DND-41 (cell line): ENCODE measurements around the gene SMIM22.
A peak's percentile ranks its signal among the peaks of the same experiment; 100 is the strongest.

Experiments used
- ATAC-seq: fragments of 200-7000 bp; cut with Tn5 transposase; 3 replicates; pipeline ENCODE4 v1.9.1; 2021; ENCODE audit warnings: low read depth; ENCODE audit not compliant: insufficient read depth
- DNase-seq: peaks from one replicate; pipeline ENCODE4 v3.0.0-alpha.2; 2020
- H2AFZ ChIP-seq: 2 replicates; pipeline ENCODE4 v1.6.0; 2012; ENCODE audit warnings: low read depth, low read length
- H3K27ac ChIP-seq: 2 replicates; pipeline ENCODE4 v1.5.1; 2012; ENCODE audit warnings: low read length, inconsistent platforms
- H3K27me3 ChIP-seq: fragments of 200-600 bp; sonication (generic); 2 replicates; pipeline ENCODE4 v1.6.0; 2012; ENCODE audit warnings: low read length, mild to moderate bottlenecking, inconsistent platforms; ENCODE audit not compliant: insufficient read depth, poor library complexity
- H3K36me3 ChIP-seq: 2 replicates; pipeline ENCODE4 v1.5.1; 2012; ENCODE audit warnings: low read length, inconsistent platforms; ENCODE audit not compliant: insufficient read depth
- H3K4me1 ChIP-seq: 2 replicates; pipeline ENCODE4 v1.5.1; 2012; ENCODE audit warnings: mild to moderate bottlenecking, low read length; ENCODE audit not compliant: insufficient read depth
- H3K4me2 ChIP-seq: 2 replicates; pipeline ENCODE4 v1.6.0; 2012; ENCODE audit warnings: mild to moderate bottlenecking, moderate library complexity, low read length, inconsistent platforms; ENCODE audit not compliant: insufficient read depth
- H3K4me3 ChIP-seq, 2 experiments: fragments of 200-600 bp in 1 of 2; shearing (Covaris generic) in 1 of 2; 2 replicates each; pipeline ENCODE4 v1.5.1; 2012 to 2016; ENCODE audit warnings: inconsistent platforms in 2 of 2, low read length in 2 of 2, mild to moderate bottlenecking in 2 of 2, low read depth in 1 of 2, moderate library complexity in 1 of 2
- H3K79me2 ChIP-seq: 2 replicates; pipeline ENCODE4 v1.6.0; 2012; ENCODE audit warnings: low read length, inconsistent platforms; ENCODE audit not compliant: insufficient read depth
- H3K9ac ChIP-seq: 2 replicates; pipeline ENCODE4 v1.6.0; 2012; ENCODE audit warnings: low read depth, mild to moderate bottlenecking, inconsistent platforms, low read length, moderate library complexity
- H3K9me3 ChIP-seq: 2 replicates; pipeline ENCODE4 v1.5.1; 2012; ENCODE audit warnings: low read length, moderate library complexity, mild to moderate bottlenecking, inconsistent platforms; ENCODE audit not compliant: insufficient read depth, severe bottlenecking
- H4K20me1 ChIP-seq: 2 replicates; pipeline ENCODE4 v1.6.0; 2012; ENCODE audit warnings: low read length; ENCODE audit not compliant: insufficient read depth
- EZH2 ChIP-seq: IDR thresholded peaks from 3 replicates; pipeline ENCODE4 v1.6.1; 2012; ENCODE audit warnings: borderline replicate concordance, low read depth, mild to moderate bottlenecking, moderate library complexity, low read length, inconsistent platforms; ENCODE audit not compliant: severe bottlenecking
- TF ChIP-seq, protein P1 (sequence below): IDR thresholded peaks from 2 replicates; pipeline ENCODE4 v1.5.1; 2012; ENCODE audit warnings: borderline replicate concordance, low read length, moderate library complexity, mild to moderate bottlenecking; ENCODE audit not compliant: poor library complexity, severe bottlenecking; ENCODE audit errors: extremely low read depth

Gene SMIM22

DNA sequence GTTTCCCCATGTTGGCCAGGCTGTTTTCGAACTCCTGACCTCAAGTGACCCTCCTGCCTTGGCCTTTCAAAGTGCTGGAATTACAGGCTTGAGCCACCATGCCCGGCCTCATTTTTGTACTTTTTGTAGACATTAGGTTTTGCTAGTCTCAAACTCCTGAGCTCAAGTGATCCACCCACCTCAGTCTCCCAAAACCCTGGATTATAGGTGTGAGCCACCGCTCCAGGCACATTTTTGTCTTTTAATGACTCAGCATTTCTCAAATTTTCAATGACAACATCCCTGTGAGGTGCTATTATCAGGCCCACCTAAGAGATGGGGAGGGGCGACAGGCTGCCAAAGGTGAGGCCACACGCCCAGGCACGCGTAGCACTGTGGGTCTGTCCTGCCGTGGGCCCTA is 8.1 kb upstream of the SMIM22 start:
- no peaks in the 10 kb centered on the region for H4K20me1 ChIP-seq
- H3K27me3 ChIP-seq: no peaks in the 10 kb centered on the region
- H3K79me2 ChIP-seq: no peaks in the 10 kb centered on the region
- no peak for DNase-seq
- TF ChIP-seq EZH2: no peak
- TF ChIP-seq, protein P1, sequence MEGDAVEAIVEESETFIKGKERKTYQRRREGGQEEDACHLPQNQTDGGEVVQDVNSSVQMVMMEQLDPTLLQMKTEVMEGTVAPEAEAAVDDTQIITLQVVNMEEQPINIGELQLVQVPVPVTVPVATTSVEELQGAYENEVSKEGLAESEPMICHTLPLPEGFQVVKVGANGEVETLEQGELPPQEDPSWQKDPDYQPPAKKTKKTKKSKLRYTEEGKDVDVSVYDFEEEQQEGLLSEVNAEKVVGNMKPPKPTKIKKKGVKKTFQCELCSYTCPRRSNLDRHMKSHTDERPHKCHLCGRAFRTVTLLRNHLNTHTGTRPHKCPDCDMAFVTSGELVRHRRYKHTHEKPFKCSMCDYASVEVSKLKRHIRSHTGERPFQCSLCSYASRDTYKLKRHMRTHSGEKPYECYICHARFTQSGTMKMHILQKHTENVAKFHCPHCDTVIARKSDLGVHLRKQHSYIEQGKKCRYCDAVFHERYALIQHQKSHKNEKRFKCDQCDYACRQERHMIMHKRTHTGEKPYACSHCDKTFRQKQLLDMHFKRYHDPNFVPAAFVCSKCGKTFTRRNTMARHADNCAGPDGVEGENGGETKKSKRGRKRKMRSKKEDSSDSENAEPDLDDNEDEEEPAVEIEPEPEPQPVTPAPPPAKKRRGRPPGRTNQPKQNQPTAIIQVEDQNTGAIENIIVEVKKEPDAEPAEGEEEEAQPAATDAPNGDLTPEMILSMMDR: no peak
- H3K4me3 ChIP-seq: no peak overlapping the region
- no peak overlapping the region for H3K4me2 ChIP-seq
- H3K36me3 ChIP-seq: no peaks in the 10 kb centered on the region
- no peak for ATAC-seq
- no peak overlapping the region for H3K27ac ChIP-seq
- no peaks in the 10 kb centered on the region for H3K9me3 ChIP-seq
- no peak overlapping the region for H2AFZ ChIP-seq
- H3K9ac ChIP-seq: no peak overlapping the region
- no peaks in the 10 kb centered on the region for H3K4me1 ChIP-seq

DNA sequence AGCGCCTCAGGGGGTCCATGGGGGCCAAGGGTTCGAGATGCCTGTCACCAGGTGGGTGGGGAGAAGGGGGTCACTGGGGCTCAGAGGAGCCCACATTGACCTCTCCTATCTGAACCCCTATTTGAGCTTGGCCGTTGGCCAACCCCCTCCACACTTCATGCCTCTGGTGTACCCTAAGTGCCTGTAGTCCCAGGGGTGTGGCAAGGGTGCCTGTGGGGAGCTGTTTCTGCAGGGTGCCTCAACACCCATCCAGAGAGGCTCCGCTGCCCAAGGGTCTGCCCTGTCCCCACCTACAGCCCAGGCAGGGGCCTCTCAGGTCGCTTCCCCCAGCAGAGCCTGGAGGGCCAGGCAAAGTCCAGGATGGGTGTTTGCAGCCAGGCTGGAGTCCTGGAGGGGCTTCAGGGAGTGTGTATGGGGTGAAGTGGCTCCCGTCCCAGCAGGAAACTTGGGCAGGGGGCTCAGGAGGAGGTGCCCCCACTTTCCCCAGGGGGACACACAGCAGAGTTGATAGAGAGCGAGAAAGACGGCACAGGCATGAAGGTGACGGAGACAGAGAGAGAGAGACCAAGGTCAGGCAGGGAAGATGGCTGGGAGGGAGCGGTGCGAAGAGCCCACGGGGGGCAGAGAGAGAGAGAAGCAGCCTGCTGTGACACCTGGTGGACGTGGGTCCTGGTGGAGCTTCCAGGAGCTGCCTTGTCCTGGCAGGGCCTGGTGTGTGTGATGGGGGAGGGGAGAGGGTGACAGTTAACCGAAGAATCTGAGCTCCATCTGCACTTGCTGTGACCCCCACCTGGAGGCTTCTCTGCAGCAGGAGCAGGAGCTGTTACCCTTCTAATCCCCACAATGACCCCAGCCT is 7.3 kb upstream of the SMIM22 start, which contains the start of gene SEPTIN12:
Gene SEPTIN12 (minus strand): TSS at position 719 of the 856 bp plus-strand sequence. CDS start 700 bp downstream, at position 19.
- Histone ChIP-seq H3K4me2 (no peak within 1 kb of the TSS), H3K36me3 (no peaks in the 10 kb centered on the region), H2AFZ (no peak within 1 kb of the TSS), H3K27ac (no peak within 1 kb of the TSS), H3K27me3 (no peaks in the 10 kb centered on the region), H3K9me3 (no peaks in the 10 kb centered on the region), H3K9ac (no peak within 1 kb of the TSS), H4K20me1 (no peaks in the 10 kb centered on the region), H3K4me1 (no peaks in the 10 kb centered on the region), H3K4me3 (no peak within 1 kb of the TSS), H3K79me2 (no peaks in the 10 kb centered on the region)
- ATAC-seq (peak; percentile 37; the same call in 1 of the 3 replicates), DNase-seq (no peak)
- TF ChIP-seq EZH2: no peak
- TF ChIP-seq, protein P1: peak; percentile 15

DNA sequence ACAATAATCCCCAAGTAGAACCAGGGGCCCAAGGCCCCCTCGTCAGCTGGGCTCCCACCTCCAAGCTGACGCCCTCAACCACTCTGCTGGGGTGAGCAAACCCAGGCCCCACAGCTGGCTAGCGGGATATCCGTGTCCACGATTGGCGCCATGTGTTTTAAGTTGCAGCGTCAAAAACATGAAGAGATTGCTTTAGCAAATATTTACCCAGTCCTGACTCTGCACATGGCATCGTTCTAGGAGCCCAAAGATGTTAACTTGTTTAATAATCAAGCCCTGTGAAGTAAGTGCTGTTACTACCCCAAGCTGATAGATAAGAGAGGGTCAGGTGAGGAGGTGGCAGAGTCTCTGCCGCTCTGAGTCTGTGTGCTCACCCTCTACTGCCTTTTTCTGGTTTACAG is 6.7 kb upstream of the SMIM22 start:
- H3K4me3 ChIP-seq: no peak overlapping the region
- no peaks in the 10 kb centered on the region for H3K9me3 ChIP-seq
- no peaks in the 10 kb centered on the region for H3K4me1 ChIP-seq
- H3K79me2 ChIP-seq: no peaks in the 10 kb centered on the region
- no peaks in the 10 kb centered on the region for H4K20me1 ChIP-seq
- no peaks in the 10 kb centered on the region for H3K27me3 ChIP-seq
- no peak overlapping the region for H3K27ac ChIP-seq
- no peak overlapping the region for H3K4me2 ChIP-seq
- no peak overlapping the region for H2AFZ ChIP-seq
- H3K36me3 ChIP-seq: no peaks in the 10 kb centered on the region
- ATAC-seq (no peak), DNase-seq (no peak)
- TF ChIP-seq, protein P1: no peak
- TF ChIP-seq EZH2: no peak
- no peak overlapping the region for H3K9ac ChIP-seq
